HepG2 (cell line): ENCODE results near the gene TMEM167A. TPM values are rescaled to one million over a fixed set of nuclear protein-coding genes. Genes with fewer than 3 reads are reported as not detected.

ENCODE experiments used
- ATAC-seq: fragments of 200-7000 bp; cut with Tn5 transposase; 3 replicates; pipeline ENCODE4 v1.9.1; 2020; ENCODE audit warnings: mild to moderate bottlenecking, moderate library complexity
- BruUV-seq: library from RNA; stranded (reverse); fragments of 400-500 nt; replicated peaks from 2 replicates; lab custom pipeline; 2021; lab: Mats Ljungman, UMichigan
- CTCF ChIA-PET: fragments of 300-600 bp; formaldehyde crosslinking; extraction: SDS; loops from one replicate; lab custom pipeline; 2021; ENCODE audit warnings: low total read pairs, inconsistent platforms, low intra/inter-chr PET ratio; lab: Yijun Ruan, JAX
- POLR2A ChIA-PET: fragments of 350-600 bp; sonication (Branson Sonifier 250); formaldehyde crosslinking; loops from one replicate; lab custom pipeline; 2020; ENCODE audit warnings: antibody characterized with exemption, inconsistent platforms; lab: Yijun Ruan, JAX
- DNase-seq: peaks from one replicate; pipeline ENCODE4 v3.0.0-alpha.2; 2015; ENCODE audit warnings: low spot score
- FAIRE-seq: peaks from 3 replicates; lab custom pipeline; 2011; peaks lifted over from hg19 to GRCh38; lab: Jason Lieb, UNC
- H2AFZ ChIP-seq: one replicate; pipeline ENCODE4 v1.6.1; 2011; ENCODE audit warnings: low read length, inconsistent platforms
- H3K27ac ChIP-seq: fragments of 300-600 bp; 3 replicates; pipeline ENCODE4 v1.8.0; 2011; ENCODE audit warnings: mixed run types, mild to moderate bottlenecking, mixed read lengths, low read length, inconsistent platforms; ENCODE audit not compliant: insufficient read depth; ENCODE audit errors: extremely low read length
- H3K27me3 ChIP-seq, 2 experiments: fragments of 200-600 bp in 1 of 2; 2 replicates in 1 of 2; 3 replicates in 1 of 2; pipeline versions ENCODE4 v1.6.0 to v1.8.0; 2011; ENCODE audit warnings: low read length in 2 of 2, mild to moderate bottlenecking in 2 of 2, moderate library complexity in 2 of 2, inconsistent platforms in 1 of 2; ENCODE audit not compliant: insufficient read depth in 2 of 2, control insufficient read depth in 1 of 2
- H3K36me3 ChIP-seq, 2 experiments: fragments of 200-600 bp in 1 of 2; replicated peaks in 1 of 2; 2 replicates in 1 of 2; 3 replicates in 1 of 2; pipeline versions ENCODE4 v1.5.1 to v1.8.0; 2011; ENCODE audit warnings: low read length in 2 of 2, inconsistent platforms in 1 of 2; ENCODE audit not compliant: insufficient read depth in 2 of 2, control insufficient read depth in 1 of 2
- H3K4me1 ChIP-seq: 2 replicates; pipeline ENCODE4 v1.5.1; 2012; ENCODE audit warnings: low read length, inconsistent platforms; ENCODE audit not compliant: insufficient read depth
- H3K4me2 ChIP-seq: 2 replicates; pipeline ENCODE4 v1.6.0; 2011; ENCODE audit warnings: low read depth, low read length, inconsistent platforms
- H3K4me3 ChIP-seq, 3 experiments: fragments of 200-600 bp in 1 of 3; sonication (generic), shearing (Covaris generic) in 1 of 3; replicated peaks in 1 of 3; 2 replicates each; pipeline ENCODE4 v1.5.1; 2011 to 2016; ENCODE audit warnings: low read length in 3 of 3, inconsistent platforms in 2 of 3, low read depth in 2 of 3, mild to moderate bottlenecking in 2 of 3, control low read depth in 1 of 3, mixed read lengths in 1 of 3; ENCODE audit not compliant: insufficient read depth in 1 of 3
- H3K79me2 ChIP-seq: one replicate; pipeline ENCODE4 v1.6.1; 2011; ENCODE audit warnings: low read length, inconsistent platforms; ENCODE audit not compliant: insufficient read depth
- H3K9ac ChIP-seq: 2 replicates; pipeline ENCODE4 v1.6.0; 2011; ENCODE audit warnings: mild to moderate bottlenecking, low read depth, low read length, inconsistent platforms; ENCODE audit not compliant: insufficient read depth
- H3K9me3 ChIP-seq: 2 replicates; pipeline ENCODE4 v1.5.1; 2012; ENCODE audit warnings: mild to moderate bottlenecking, low read length
- H4K20me1 ChIP-seq: 2 replicates; pipeline ENCODE4 v1.6.0; 2011; ENCODE audit warnings: inconsistent platforms, mild to moderate bottlenecking, low read length, moderate library complexity; ENCODE audit not compliant: insufficient read depth
- CBFB ChIP-seq: sonication (generic); formaldehyde crosslinking; IDR thresholded peaks from 2 replicates; pipeline ENCODE4 v1.4.0; 2020; ENCODE audit warnings: missing genetic modification reagents
- CREM ChIP-seq, 2 experiments: sonication (generic) in 1 of 2; formaldehyde crosslinking in 1 of 2; IDR thresholded peaks; 2 replicates each; pipeline versions ENCODE4 v1.4.0 to v1.6.1; 2016 to 2020; ENCODE audit warnings: antibody characterized with exemption in 1 of 2, mild to moderate bottlenecking in 1 of 2, missing genetic modification reagents in 1 of 2
- FOXK2 ChIP-seq: fragments of 450-650 bp; IDR thresholded peaks from 2 replicates; pipeline ENCODE4 v1.6.1; 2016
- HNF4A ChIP-seq: sonication (generic); formaldehyde crosslinking; IDR thresholded peaks from 2 replicates; pipeline ENCODE4 v1.4.0; 2020; ENCODE audit warnings: missing genetic modification reagents
- HNRNPK ChIP-seq: fragments of 200-400 bp; formaldehyde crosslinking; IDR thresholded peaks from 2 replicates; pipeline ENCODE4 v1.6.1; 2018; ENCODE audit warnings: low read length, low read depth, moderate library complexity, mild to moderate bottlenecking; ENCODE audit not compliant: poor library complexity, severe bottlenecking
- KDM3A ChIP-seq: IDR thresholded peaks from 2 replicates; pipeline ENCODE4 v1.6.1; 2018; ENCODE audit warnings: low read depth, missing compliant biosample characterization
- NR2F2 ChIP-seq: IDR thresholded peaks from 2 replicates; pipeline ENCODE4 v1.6.1; 2012; ENCODE audit warnings: low read depth, inconsistent platforms, borderline replicate concordance
- PHF5A ChIP-seq: IDR thresholded peaks from one replicate; pipeline ENCODE4 v1.6.1; 2018; ENCODE audit warnings: low read depth, missing genetic modification reagents; ENCODE audit not compliant: unreplicated experiment
- POGZ ChIP-seq: sonication (generic); formaldehyde crosslinking; IDR thresholded peaks from 2 replicates; pipeline ENCODE4 v1.4.0; 2020; ENCODE audit warnings: mild to moderate bottlenecking, missing genetic modification reagents
- RBFOX2 ChIP-seq: fragments of 200-400 bp; formaldehyde crosslinking; IDR thresholded peaks from 2 replicates; pipeline ENCODE4 v1.6.1; 2017; ENCODE audit warnings: low read depth, mild to moderate bottlenecking, low read length
- ZBTB38 ChIP-seq: sonication (generic); formaldehyde crosslinking; IDR thresholded peaks from 2 replicates; pipeline ENCODE4 v1.5.1; 2020; ENCODE audit warnings: mild to moderate bottlenecking, missing genetic modification reagents
- ZNF121 ChIP-seq: sonication (generic); formaldehyde crosslinking; IDR thresholded peaks from 2 replicates; pipeline ENCODE4 v1.5.0; 2020; ENCODE audit warnings: mild to moderate bottlenecking, missing genetic modification reagents
- ZNF343 ChIP-seq: sonication (generic); formaldehyde crosslinking; IDR thresholded peaks from 2 replicates; pipeline ENCODE4 v1.4.0; 2020; ENCODE audit warnings: mild to moderate bottlenecking, missing genetic modification reagents
- ZNF564 ChIP-seq: sonication (generic); formaldehyde crosslinking; IDR thresholded peaks from 2 replicates; pipeline ENCODE4 v1.8.1; 2023; ENCODE audit warnings: mild to moderate bottlenecking, missing genetic modification reagents
- ZNF644 ChIP-seq: IDR thresholded peaks from 2 replicates; pipeline ENCODE4 v1.6.1; 2016; ENCODE audit warnings: low read depth
- WGBS: methylation state at CpG from one replicate; pipeline ENCODE4 v1.1.6; 2017; ENCODE audit warnings: low lambda C conversion rate; 5-methylcytosine and 5-hydroxymethylcytosine counted together
- in situ Hi-C: cut with HindIII; loops from 2 replicates; pipeline ENCODE4 v1.10.0; 2017; ENCODE audit warnings: low pct_unique_long_range_greater_than_20kb; ENCODE audit not compliant: extremely low pct_ligation_motif_present
- intact Hi-C: fragments of 100-400 bp; cut with micrococcal nuclease; formaldehyde crosslinking; loops from one replicate; pipeline ENCODE4 v1.10.0; 2022; ENCODE audit not compliant: unreplicated experiment
- polyA plus RNA-seq, 8 experiments: library from polyadenylated mRNA; depleted of rRNA in 3 of 8; stranded (reverse) in 7 of 8; unstranded in 1 of 8; fragments of >200 nt; fragmentation: Illumina TruSeq in 4 of 8; extraction: Trizol in 4 of 8; gene quantifications; 2 replicates each; pipeline versions ENCODE4 v1.2.1 to v1.2.3, GENCODE V29; 2011 to 2016; ENCODE audit warnings: low read depth in 4 of 8, missing spikeins in 1 of 8, mixed read lengths in 1 of 8; ENCODE audit not compliant: insufficient read depth in 1 of 8
- total RNA-seq, 5 experiments: library from RNA; depleted of rRNA; stranded (reverse); fragments of >200 nt; fragmentation: Illumina TruSeq; extraction: Trizol; gene quantifications; 2 replicates each; pipeline ENCODE4 v1.2.3, GENCODE V29; 2016; ENCODE audit warnings: low read depth in 1 of 5
- TF ChIP-seq, protein P1 (sequence below): sonication (generic); formaldehyde crosslinking; IDR thresholded peaks from 2 replicates; pipeline ENCODE4 v1.4.0; 2020; ENCODE audit warnings: missing genetic modification reagents, mild to moderate bottlenecking, borderline replicate concordance
- TF ChIP-seq, protein P2 (sequence below): sonication (generic); formaldehyde crosslinking; conservative IDR thresholded peaks from 2 replicates; pipeline ENCODE4 v1.8.0; 2022; ENCODE audit warnings: mild to moderate bottlenecking, moderate library complexity, missing genetic modification reagents
- TF ChIP-seq, protein P3 (sequence below): sonication (generic); formaldehyde crosslinking; IDR thresholded peaks from 2 replicates; pipeline ENCODE4 v1.5.1; 2020; ENCODE audit warnings: mild to moderate bottlenecking, missing genetic modification reagents, moderate library complexity

Gene TMEM167A
- total and polyA plus RNA-seq, 2 of the 13 experiments (the other 11 are each of a cell fraction or from before 2014, with no cell fraction given): 47.0 to 78.7 TPM

DNA sequence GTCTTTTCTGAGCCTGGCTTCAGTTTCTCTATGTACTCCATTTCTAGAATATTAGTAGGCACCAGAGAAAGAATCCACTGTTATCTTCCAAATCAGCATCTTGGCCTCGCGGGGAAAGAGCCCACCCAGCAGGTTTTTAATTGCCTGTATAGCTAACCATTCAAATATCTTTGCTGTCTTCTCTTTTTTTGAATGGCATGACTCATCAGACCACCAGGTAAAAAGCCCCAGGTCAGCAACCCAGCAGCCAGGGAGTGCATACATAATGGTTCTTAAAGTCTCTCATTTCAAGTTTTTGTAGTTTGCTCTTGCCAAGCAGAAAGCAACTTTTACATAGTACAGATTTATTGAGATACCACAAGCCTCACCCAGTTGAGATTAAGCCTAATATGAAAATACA lies 50.7 kb downstream of the TMEM167A start:
- WGBS: 0% methylated on average over 2 of the region's 2 CpGs
- H2AFZ ChIP-seq: no peak overlapping the region
- FAIRE-seq (no peak), ATAC-seq (no peak), DNase-seq (no peak)
- no peaks in the 10 kb centered on the region for H3K9me3 ChIP-seq
- BruUV-seq: no TSS peak
- H3K4me1 ChIP-seq: no peaks in the 10 kb centered on the region; the same call in 1 of the 2 replicates
- no peak overlapping the region for H3K4me3 ChIP-seq
- H3K79me2 ChIP-seq: no peaks in the 10 kb centered on the region
- H3K27ac ChIP-seq: no peak overlapping the region
- intact Hi-C loops (no loop called here), in situ Hi-C loops (no loop called here)
- H4K20me1 ChIP-seq: no peaks in the 10 kb centered on the region
- H3K27me3 ChIP-seq: peaks cover 0 to 5% of the 10 kb centered on the region in 2 experiments; a peak in 1 of 5 replicates
- no peaks in the 10 kb centered on the region for H3K36me3 ChIP-seq
- POLR2A ChIA-PET: no interaction called here
- no peak overlapping the region for H3K4me2 ChIP-seq
- H3K9ac ChIP-seq: no peak overlapping the region
- CTCF ChIA-PET: no interaction called here
- TF ChIP-seq, protein P1, sequence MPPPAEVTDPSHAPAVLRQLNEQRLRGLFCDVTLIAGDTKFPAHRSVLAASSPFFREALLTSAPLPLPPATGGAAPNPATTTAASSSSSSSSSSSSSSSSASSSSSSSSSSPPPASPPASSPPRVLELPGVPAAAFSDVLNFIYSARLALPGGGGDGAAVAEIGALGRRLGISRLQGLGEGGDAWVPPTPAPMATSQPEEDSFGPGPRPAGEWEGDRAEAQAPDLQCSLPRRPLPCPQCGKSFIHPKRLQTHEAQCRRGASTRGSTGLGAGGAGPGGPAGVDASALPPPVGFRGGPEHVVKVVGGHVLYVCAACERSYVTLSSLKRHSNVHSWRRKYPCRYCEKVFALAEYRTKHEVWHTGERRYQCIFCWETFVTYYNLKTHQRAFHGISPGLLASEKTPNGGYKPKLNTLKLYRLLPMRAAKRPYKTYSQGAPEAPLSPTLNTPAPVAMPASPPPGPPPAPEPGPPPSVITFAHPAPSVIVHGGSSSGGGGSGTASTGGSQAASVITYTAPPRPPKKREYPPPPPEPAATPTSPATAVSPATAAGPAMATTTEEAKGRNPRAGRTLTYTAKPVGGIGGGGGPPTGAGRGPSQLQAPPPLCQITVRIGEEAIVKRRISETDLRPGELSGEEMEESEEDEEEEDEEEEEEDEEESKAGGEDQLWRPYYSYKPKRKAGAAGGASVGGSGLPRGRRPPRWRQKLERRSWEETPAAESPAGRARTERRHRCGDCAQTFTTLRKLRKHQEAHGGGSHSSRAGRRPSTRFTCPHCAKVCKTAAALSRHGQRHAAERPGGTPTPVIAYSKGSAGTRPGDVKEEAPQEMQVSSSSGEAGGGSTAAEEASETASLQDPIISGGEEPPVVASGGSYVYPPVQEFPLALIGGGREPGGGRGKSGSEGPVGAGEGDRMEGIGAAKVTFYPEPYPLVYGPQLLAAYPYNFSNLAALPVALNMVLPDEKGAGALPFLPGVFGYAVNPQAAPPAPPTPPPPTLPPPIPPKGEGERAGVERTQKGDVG (CRISPR knock-in tag): no peak
- TF ChIP-seq HNF4A (CRISPR knock-in tag) (no peak), CREM (IDR thresholded peaks at IDR 0.05) (no peak), CREM (CRISPR knock-in tag; IDR thresholded peaks at IDR 0.05) (no peak), FOXK2 (no peak), HNRNPK (no peak), RBFOX2 (no peak), ZNF644 (no peak), ZBTB38 (CRISPR knock-in tag) (no peak), NR2F2 (no peak), KDM3A (CRISPR knock-in tag) (no peak), PHF5A (CRISPR knock-in tag) (no peak), CBFB (CRISPR knock-in tag) (no peak), ZNF121 (no peak), POGZ (CRISPR knock-in tag) (no peak), ZNF564 (CRISPR knock-in tag) (no peak), ZNF343 (CRISPR knock-in tag) (no peak)
- TF ChIP-seq, protein P2, sequence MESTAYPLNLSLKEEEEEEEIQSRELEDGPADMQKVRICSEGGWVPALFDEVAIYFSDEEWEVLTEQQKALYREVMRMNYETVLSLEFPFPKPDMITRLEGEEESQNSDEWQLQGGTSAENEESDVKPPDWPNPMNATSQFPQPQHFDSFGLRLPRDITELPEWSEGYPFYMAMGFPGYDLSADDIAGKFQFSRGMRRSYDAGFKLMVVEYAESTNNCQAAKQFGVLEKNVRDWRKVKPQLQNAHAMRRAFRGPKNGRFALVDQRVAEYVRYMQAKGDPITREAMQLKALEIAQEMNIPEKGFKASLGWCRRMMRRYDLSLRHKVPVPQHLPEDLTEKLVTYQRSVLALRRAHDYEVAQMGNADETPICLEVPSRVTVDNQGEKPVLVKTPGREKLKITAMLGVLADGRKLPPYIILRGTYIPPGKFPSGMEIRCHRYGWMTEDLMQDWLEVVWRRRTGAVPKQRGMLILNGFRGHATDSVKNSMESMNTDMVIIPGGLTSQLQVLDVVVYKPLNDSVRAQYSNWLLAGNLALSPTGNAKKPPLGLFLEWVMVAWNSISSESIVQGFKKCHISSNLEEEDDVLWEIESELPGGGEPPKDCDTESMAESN (CRISPR knock-in tag): no peak
- TF ChIP-seq, protein P3, sequence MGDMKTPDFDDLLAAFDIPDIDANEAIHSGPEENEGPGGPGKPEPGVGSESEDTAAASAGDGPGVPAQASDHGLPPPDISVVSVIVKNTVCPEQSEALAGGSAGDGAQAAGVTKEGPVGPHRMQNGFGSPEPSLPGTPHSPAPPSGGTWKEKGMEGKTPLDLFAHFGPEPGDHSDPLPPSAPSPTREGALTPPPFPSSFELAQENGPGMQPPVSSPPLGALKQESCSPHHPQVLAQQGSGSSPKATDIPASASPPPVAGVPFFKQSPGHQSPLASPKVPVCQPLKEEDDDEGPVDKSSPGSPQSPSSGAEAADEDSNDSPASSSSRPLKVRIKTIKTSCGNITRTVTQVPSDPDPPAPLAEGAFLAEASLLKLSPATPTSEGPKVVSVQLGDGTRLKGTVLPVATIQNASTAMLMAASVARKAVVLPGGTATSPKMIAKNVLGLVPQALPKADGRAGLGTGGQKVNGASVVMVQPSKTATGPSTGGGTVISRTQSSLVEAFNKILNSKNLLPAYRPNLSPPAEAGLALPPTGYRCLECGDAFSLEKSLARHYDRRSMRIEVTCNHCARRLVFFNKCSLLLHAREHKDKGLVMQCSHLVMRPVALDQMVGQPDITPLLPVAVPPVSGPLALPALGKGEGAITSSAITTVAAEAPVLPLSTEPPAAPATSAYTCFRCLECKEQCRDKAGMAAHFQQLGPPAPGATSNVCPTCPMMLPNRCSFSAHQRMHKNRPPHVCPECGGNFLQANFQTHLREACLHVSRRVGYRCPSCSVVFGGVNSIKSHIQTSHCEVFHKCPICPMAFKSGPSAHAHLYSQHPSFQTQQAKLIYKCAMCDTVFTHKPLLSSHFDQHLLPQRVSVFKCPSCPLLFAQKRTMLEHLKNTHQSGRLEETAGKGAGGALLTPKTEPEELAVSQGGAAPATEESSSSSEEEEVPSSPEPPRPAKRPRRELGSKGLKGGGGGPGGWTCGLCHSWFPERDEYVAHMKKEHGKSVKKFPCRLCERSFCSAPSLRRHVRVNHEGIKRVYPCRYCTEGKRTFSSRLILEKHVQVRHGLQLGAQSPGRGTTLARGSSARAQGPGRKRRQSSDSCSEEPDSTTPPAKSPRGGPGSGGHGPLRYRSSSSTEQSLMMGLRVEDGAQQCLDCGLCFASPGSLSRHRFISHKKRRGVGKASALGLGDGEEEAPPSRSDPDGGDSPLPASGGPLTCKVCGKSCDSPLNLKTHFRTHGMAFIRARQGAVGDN: no peak
